Measurements from ENCODE around the gene TM4SF4. TPM values are rescaled to one million over a fixed set of nuclear protein-coding genes. Genes with fewer than 3 reads are reported as not detected.
A peak's percentile ranks its signal among the peaks of the same experiment; 100 is the strongest.

The TM4SF4 gene
- total RNA-seq, 1 donor from 2014 or later: not detected

DNA sequence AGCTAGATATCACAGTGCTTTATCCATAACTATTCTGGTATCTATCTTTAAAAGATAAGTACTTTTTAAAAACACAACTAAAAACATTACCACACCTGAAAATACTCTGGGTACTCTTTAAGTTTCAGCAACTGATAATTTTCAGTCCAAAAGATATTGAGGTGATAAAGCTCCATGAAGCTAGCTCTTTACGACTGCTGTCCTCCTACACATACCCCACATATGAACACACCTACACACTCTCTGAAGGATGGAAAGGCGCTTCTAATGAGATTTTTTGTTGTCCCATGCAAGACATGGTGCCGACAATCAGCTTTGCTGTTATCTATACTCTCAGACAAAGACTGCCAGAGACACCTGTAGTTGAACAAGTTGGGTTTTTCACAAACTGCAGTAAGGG is 19.1 kb upstream of the TM4SF4 start:
- DNase-seq: no peak

DNA sequence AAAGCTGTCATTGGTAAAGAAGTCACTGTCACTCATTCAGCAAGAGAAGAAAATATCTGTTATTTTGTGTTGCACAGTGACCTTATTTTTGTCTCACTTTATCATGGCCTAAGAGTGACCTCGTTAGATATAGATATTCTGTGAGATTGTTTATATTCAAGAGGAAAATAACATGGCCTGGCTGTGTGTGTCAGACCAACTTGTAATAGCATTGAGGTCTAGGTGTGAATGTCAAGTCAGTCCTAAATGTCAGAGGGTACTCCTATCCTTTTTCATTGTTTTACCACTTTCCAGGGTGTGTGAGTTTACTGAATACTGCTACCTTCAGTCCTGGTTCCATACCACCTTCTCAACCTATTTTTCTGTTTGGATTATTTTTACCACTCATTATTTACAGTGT is 18.5 kb upstream of the TM4SF4 start:
- DNase-seq: no peak

DNA sequence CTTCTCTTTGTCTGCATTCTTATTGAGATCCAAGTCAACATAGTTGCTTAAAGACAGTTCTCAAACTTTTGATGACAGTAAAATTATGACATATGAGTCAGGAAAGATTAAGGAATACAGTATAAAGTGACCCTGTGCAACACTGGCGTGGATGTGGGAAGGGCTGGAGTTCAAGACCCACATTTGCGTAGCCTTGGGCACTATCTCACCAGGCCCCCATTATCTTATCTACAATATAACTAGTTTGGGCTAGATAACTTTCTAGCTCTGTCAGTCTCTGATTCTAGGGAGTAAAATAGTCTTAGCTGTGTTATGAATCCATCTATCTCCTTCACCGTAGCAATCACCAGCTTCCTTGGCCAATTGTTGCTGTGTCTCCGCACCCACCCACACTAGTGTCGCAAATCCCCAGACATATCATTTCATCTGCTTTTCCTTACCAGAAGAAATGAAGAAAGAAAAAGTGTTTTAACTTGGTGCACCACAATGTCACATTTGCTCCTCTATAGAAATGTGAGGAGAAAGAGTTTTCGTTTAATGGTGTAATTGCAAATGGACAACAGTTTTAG is 14.9 kb upstream of the TM4SF4 start:
- DNase-seq: no peak

DNA sequence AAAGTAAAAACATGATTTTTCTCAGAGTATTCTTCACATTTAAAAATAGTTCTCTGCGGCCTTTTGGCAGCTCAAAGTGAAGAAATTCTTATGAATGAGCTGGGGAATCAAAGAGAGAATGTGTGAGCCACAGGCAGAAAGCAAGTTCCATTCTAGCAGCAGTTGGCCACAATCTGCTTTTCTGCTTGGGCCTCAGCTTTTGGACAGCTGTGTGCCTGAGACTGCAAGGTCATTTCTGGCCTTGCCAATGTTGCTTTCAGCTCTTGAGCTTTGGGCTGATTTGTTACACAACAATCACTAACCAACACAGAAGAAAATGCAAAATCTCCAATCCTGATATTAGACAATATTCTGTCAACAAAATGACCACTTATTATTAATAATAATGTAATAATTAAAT is 14.4 kb upstream of the TM4SF4 start:
- DNase-seq: no peak

DNA sequence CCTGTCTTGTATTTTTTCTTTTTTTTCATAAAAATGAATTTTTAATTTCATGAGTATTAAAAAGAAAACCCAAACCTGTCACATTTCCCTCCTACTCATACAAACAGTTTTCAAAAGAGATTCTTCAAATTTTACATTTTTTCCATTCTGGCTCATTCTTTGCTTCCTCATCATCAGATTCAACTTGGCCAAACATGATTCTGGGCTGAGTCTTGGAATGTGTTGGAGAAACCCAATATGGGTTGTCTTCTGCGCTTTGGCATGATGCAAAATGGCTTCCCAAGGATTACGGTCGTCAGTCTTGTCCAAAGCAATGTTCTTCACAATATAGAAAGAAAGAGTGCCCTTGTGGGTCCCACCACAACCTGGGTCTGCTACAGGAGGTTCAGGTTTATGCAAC is 12.4 kb upstream of the TM4SF4 start:
- no peak for DNase-seq

DNA sequence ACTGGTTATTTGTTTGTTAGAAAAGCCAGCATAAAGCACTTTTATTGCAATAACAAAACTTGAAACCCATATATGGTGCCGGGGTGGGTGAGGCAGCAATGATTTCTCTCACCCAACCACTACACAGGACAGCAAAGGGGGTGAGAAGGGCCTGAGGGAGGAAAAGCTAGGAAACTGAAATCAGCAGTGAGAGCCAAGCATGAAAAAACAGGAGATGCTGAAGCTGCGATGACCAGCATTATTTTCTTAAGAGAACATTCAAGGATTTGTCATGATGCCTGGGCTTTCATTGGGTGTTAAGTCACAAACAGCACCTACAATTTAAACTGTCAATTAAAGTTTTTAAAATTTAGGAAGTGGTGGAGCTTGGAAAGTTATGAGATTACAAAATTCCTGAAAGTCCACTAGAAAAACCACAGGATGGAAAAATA is 11.9 kb upstream of the TM4SF4 start:
- DNase-seq: no peak

DNA sequence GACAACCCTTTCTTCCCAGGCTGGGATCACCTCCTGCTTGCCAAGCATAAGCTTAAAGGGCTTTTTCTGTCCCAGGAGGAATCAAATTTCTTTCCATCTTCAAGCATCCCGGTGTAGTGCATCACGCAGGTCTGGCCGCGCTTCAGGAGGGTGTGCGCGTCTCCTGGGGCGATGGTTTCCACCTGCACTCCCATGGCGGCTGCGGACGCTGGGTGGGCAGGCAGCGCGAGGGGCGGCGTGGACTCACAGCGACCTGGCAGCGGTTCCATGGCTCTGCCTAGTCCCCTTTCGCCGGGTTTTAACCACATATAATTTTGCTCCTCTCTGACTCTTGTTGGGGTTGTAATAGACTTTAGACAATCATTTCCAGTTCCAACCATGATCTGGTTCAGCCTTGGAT is 10.6 kb upstream of the TM4SF4 start:
- DNase-seq: no peak

DNA sequence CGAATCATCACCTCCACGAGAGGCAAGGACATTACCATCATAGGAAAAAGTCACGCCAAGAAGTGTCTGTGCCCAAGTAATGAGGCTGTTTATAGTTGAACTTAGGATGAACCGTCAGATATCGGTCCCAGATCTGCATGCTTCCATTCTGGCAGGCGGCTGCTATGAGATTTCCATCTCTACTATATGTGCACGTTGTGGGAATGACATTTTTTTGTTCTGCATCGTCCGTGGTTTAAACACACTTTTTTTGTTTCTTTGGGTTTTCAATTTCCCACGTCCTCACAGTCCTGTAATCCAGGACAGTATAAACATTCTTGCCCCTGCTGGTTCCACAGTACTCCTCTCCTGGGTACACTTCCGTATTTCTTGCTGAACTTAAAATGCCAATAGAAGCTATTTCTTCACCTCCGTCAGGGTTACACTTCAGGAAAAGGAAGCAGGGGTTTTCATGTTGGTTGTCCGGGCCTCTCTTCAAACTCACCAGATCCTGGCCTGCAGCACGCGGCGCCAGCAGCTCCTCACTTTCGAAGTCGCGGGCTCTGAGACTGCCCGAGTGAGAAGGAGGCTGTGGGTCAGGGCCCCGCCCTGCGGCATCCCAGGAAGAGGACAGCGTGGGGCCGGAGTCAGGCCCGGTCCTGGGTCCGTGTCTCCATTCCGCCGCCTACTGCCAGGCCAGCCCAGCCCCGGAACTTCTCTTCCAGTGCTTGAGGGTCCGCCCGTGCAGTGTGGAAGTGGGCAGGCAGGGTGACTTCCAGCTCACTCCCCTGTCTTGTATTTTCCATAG is 9.8 kb upstream of the TM4SF4 start:
- DNase-seq: no peak

DNA sequence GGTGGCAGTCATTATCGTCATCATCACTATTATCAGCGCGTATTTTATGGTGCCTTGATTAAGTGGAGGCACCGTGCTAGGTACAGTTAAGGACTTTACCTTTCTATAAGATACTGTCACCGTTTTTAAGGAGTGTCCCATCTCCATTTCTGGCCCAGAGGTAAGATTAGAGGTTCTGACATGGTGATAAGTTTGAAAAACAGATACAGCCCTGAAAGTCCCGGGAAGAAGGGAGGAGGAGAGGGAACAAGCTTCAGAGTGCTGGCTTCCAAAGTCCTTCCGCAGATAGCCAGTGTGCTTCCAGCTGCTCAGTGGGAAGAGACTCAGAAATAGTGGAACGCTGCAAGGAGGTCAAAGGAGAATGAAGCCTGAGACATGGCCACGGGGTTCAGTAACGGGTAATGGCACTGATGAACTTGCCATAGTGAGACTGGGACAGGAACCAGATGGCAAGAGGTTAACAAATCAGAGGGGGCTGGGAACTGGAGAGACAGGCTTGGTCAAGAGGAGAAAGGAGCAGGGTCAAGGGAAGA is 9.1 kb upstream of the TM4SF4 start:
- DNase-seq: no peak

DNA sequence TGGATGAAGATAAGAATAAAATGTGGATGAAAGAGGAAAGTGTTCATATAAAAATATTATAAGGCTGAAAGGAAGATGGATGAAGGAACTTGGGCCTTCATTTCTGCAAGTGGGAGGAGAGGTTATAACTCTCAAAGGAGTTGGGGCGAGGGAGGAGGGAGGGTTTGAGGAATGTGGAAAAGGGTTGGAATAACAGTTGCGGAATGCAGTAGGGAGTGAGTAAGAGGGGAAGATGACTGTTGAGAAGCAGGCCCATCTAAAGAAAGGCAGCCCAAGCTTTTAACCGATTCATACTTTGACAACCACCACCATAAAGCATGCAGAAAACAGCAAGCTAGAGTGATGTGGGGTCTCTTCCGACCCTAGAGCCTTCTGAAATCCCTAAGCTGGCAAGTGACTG is 8.3 kb upstream of the TM4SF4 start:
- no peak for DNase-seq

DNA sequence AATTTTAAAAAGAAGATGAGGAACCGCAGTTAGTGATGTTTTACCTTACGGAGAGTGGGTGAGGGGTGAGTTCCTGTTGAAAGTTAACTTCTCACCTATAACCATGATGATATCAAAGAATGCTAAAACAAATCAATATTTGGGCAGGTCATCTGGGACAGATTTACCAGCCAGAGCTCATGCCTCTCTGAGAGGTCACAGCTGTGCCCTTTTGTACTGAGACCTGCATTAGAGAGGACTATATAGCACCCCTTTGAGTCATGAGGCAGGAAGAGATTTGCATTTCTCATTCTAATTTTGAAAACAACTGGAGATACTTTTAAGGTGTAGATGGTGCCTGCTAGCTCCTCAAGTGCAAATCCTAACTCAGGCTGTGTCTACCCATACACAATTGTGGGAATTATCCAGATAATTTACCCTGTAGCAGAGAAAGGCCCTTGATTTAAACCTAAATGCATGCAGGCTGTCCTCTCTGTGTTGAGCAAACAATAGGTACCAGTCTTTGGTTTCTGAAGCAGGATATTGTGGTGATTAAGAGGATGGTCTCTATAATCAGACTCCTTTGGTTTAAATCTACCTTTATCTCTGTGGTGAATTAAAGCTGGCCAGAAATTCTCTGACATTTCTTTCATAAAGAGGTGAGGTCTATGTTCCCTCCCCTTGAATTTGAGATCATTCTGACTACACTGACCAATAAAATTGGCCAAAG is 5.8 kb upstream of the TM4SF4 start:
- DNase-seq: no peak

DNA sequence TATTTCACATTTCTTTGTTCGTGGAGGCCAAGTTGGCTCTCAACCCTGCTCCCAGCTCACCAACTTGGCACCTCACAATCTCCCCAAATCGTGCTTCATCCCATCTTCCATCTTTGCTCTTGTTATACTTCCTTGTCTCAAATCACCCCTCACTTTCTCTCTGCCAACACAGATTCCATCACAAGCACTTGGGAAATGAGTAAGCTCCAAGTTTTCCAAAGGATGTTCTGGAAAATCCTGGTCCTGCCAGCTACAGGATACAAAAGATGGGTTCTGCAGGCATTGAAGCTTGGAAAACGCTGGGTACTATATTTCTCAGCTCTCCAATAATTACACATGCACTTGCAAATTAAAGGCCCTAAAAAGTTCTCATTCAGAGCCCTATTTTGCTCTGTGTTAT is 4.1 kb upstream of the TM4SF4 start:
- DNase-seq: no peak

DNA sequence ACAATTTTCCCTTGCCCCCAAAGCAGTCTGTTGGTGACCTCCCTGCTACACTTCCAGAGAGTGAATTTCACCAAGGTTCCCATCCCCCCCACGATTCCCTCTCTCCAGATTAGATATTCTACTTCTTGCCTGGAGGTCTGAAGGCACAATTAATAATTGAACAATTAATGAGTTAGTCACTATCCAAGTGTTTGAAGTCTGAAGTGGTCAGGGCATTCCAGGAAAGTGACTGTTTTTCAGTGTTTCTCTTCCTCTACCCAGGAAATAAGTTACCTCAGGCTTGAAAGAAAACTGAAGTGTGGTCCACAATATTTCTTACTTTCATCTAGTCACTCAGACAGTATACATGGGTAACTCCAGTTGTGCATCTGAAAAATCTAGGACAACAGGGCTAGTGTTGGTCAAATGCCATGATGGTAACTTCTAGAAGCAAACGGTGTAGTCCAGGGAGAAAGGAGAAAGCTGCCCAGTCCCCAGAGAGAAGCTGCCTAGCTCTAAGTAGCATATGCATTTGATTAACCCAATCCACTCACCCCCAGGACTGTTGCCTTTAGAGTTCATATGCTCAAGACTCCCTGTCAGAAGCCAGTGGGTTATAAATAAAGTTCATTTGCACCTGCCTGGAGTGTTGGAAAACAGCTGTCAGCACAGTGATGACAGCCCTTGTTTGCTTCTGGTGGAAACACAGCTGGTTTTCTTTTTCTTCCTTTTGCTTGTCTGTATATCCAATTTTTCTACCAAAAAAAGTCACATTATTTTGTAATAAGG is 2.3 kb upstream of the TM4SF4 start:
- no peak for DNase-seq

DNA sequence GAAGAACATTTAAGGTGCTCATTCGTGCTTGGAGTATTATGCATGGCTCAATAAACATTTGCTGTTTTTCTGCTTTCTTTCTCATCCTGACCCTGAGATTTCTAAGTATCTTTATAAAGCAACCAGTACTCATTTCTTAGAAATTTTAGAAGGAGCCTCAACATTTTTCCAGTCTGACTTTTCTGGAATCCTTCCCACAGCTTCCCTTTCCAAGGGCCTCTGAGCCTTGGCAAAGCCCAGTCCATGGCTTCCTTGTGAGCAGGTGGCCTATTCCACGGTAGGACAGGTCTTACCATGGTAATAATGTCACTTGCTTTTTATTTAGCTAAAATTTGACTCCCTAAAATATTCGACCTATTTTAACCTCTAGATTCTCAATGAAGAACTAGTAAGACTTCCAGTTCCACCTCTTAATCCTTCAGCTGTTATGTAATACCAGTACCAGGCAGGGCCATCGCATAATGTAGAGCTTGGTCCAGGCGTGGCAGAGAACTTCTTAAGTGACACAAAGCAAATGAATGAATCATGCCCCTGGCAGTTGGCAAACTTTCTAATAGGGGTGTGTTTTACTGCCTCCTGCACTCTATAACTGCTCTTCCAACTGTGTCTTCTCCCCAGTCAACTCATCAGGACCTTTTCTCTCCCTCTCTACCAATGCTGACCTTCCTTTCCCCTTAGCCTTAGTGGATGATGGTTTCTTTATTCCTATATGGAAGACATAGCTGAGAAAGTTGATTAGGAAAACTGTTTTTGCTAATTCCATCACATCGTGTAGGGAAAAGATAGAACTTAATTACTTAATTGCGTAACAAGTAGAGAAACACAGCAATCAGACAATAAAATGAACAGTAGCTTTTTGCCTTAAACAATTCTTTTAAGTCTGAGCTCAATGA is 894 bp upstream of the TM4SF4 start:
- no peak for DNase-seq

DNA sequence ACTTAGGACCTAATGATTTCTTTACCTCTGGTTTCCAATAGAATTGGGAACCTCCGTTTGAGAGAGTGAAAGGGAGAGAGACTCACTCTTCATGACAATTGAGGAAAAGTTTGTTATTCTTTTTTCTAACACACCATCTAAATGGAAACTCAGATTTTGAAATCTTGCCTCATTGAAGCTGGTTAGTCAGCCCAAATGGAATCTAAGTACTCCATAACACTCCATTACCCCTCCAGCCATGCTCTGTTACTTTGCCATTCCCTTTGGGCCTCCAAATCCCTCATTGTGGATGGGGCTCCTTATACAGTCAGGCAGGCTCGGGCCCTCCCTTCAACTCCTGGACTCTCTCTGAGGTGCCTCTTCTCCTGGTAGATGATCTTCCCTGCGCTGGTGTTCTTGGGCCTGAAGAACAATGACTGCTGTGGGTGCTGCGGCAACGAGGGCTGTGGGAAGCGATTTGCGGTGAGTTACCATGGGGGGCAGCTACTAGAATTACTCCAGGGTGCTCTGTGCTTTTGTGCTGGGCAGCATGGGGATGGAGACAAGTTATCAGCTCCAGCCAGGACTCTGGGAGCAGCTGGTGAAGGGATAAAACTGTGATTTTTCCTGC is 1.1 kb downstream of the TM4SF4 start:
- DNase-seq: no peak

DNA sequence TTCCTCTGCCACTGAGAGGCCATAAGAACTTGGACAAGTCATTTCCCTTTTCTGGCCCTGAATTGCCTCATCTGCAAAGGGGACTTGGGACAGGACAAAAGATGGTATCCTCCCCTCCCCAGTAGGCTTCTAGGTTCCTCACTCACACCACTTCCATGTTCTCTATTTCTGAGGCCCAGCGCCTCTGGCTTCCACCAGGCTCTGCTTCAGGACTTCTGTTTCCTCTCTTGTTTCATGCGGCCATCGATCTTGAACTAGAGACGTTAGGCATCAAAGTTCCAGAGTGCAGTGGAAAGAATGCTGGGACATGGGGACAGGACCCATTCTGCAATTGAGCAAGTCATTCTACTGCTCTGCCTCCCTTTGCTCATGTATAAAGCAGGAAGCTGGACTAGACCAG is 1.7 kb downstream of the TM4SF4 start:
- DNase-seq: no peak

DNA sequence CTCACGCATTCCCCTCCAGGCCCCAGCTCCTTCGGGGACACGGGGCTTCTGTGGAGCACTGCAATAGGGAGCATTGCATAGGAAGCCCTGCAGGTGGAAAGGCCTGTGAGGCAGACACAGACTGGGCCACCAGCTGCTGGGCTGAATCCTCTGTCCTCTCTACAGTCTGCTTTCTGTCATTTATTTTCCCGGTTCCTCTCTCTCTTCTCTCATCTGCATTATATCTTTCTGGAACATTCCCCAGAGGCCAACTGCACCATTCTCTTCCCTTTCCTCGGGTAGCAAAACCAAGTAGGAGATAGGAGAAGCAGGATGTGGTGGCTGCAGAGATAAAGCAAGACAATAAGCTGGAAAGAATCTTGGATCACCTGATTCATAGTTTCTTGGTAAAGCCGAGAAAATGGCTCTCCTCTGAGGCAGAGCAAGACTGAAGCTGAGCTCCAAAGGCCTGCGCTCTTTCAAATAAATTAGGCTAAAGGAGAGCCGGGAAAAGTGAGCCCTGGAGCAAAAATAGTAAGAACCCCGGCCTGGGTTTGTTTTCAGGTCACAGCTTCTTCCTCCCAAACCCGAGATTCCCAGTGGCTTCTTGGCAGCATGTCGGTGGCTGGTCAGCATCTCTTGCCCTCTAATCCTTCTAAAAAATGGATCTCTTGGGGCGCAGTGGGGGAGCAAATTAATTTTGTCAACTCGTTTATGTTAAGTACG is 5.3 kb downstream of the TM4SF4 start:
- no peak for DNase-seq

DNA sequence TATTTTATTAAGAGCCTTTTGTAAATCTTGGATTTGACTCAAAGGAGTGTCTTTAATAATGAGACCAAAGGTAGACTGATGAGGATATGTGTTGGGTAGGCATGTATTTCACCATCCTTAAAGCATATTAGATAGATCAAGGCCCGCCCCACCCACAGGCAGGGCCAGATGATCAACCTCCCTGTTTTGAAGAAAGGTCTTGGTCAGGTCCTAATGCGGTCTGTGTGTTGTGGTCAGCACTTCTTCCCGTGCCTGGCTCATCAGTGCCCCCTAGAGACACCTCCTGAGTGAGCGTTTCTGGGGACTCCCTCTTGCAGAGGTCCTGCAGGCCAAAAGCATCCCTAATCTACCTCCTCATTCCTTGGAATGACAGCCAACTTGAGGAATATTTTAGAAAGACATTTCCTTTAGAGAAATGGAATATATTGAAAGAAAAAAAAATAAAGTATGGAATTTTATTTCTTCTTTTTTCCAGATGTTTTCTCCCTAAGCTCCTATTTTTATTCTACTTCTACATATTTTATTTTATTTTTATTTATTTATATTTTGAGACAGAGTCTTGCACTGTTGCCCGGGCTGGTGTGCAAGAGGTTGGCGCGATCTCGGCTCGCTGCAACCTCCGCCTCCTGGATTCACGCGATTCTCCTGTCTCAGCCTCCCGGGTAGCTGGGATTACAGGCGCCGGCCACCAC is 6.0 kb downstream of the TM4SF4 start:
- peak; percentile 9 for DNase-seq

DNA sequence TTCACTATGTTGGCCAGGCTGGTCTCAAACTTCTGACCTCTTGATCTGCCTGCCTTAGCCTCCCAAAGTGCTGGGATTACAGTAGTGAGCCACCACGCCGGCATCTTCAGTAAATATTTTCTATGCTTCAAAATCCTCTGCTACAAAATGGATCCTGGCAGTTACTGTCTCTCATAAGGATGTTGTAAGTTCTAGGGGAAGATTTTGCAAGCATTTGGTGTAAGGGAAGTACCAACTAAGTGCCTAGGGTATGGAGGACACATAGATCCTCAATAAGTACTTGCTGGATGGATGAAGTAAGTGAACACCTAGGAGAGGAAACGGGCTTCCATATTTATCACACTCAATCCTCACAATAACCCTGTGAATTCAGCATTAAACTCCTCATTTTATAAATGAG is 6.6 kb downstream of the TM4SF4 start:
- DNase-seq: no peak

DNA sequence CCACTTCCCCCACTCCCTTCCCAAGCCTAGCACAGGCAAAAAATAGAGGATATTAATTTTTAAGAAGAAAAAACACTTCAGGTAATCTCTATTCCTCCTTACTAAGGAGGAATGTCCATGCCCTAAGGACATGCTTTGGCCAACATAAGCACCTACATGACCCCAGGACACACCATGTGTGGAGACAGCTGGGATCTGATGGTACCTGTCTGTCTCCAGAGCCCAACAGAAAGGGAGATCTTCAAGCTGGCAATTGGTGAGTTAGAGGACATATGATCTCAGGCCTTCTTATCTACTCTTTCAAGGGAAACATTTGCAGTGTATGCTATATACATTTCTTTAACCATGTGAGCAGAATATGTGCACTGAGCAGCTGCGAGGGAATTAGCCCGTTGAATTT is 7.0 kb downstream of the TM4SF4 start:
- no peak for DNase-seq

Data from occipital lobe (tissue), 2 donors.